Suprapubic skin (tissue), 4 donors: ENCODE measurements around the gene USP36.

Source experiments
- EP300 ChIP-seq: sonication (generic); formaldehyde crosslinking; IDR thresholded peaks from one replicate; pipeline ENCODE4 v1.6.1; 2017; ENCODE audit warnings: antibody characterized with exemption
- POLR2A ChIP-seq, 2 donors: fragments of 450-650 bp; IDR thresholded peaks; one replicate each; pipeline ENCODE4 v1.6.1; 2017; ENCODE audit warnings: antibody characterized with exemption in 2 of 2, mild to moderate bottlenecking in 2 of 2, moderate library complexity in 2 of 2
- POLR2AphosphoS5 ChIP-seq, 3 donors: sonication (generic); formaldehyde crosslinking; IDR thresholded peaks; one replicate each; pipeline ENCODE4 v1.6.1; 2017; ENCODE audit warnings: antibody characterized with exemption in 3 of 3
- TF ChIP-seq, protein P1 (sequence below), 2 donors: fragments of 200-600 bp in 1 of 2; fragments of 450-650 bp in 1 of 2; sonication (generic) in 1 of 2; IDR thresholded peaks; one replicate each; pipeline ENCODE4 v1.5.1; 2016 to 2019; ENCODE audit warnings: antibody characterized with exemption in 2 of 2, mild to moderate bottlenecking in 1 of 2, moderate library complexity in 1 of 2

- TF ChIP-seq POLR2A (IDR thresholded peaks at IDR 0.05) (no peak), POLR2AphosphoS5 (IDR thresholded peaks at IDR 0.05) (no peak), EP300 (no peak)
- TF ChIP-seq, protein P1, sequence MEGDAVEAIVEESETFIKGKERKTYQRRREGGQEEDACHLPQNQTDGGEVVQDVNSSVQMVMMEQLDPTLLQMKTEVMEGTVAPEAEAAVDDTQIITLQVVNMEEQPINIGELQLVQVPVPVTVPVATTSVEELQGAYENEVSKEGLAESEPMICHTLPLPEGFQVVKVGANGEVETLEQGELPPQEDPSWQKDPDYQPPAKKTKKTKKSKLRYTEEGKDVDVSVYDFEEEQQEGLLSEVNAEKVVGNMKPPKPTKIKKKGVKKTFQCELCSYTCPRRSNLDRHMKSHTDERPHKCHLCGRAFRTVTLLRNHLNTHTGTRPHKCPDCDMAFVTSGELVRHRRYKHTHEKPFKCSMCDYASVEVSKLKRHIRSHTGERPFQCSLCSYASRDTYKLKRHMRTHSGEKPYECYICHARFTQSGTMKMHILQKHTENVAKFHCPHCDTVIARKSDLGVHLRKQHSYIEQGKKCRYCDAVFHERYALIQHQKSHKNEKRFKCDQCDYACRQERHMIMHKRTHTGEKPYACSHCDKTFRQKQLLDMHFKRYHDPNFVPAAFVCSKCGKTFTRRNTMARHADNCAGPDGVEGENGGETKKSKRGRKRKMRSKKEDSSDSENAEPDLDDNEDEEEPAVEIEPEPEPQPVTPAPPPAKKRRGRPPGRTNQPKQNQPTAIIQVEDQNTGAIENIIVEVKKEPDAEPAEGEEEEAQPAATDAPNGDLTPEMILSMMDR (IDR thresholded peaks at IDR 0.05): no peak
Measured at GRCh38 chr17:78815696-78816095, 24.9 kb downstream of the USP36 start.
